ENCODE data around the gene ANKDD1A. TPM values are rescaled to one million over a fixed set of nuclear protein-coding genes. Genes with fewer than 3 reads are reported as not detected.

The ANKDD1A gene
- total RNA-seq, 4 donors from 2014 or later, result 5.1 to 11.9 (median 6.3) TPM

DNA sequence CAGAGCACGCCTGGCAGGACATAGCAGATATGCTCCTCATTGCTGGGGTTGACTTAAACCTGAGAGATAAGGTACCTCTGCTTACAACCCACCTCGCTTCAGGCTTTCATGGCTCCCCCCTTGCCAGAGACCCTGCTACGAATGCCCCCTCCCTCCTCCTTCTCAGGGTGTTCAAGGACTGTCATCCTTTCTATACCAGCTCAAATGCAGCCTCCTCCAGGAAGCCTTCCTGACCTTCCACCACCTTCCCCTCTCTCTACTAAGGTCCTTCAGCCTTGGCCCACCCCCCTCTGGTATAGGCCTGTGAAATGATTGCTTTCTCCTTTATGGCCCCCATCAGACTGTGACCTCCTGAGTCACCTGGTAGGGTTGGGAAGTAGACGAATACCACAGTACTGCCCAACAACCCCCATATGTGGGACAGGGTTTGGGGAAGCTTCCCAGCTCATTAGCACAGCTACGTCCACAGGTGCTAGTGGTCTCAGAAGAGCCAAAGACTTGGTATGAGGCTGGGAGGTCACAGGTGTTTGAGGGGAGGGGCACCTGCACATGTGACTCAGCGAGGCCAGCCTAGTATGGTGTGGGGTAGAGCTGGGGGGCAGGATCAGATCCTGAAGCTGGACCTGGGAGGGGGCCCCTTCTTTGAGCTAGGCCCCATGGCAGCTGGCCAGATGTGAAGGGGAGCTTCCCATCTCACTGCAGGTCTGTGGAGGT lies 32.0 kb downstream of the ANKDD1A start:
- no peak for TF ChIP-seq POLR2A (IDR thresholded peaks at IDR 0.05)
- TF ChIP-seq, protein P1, sequence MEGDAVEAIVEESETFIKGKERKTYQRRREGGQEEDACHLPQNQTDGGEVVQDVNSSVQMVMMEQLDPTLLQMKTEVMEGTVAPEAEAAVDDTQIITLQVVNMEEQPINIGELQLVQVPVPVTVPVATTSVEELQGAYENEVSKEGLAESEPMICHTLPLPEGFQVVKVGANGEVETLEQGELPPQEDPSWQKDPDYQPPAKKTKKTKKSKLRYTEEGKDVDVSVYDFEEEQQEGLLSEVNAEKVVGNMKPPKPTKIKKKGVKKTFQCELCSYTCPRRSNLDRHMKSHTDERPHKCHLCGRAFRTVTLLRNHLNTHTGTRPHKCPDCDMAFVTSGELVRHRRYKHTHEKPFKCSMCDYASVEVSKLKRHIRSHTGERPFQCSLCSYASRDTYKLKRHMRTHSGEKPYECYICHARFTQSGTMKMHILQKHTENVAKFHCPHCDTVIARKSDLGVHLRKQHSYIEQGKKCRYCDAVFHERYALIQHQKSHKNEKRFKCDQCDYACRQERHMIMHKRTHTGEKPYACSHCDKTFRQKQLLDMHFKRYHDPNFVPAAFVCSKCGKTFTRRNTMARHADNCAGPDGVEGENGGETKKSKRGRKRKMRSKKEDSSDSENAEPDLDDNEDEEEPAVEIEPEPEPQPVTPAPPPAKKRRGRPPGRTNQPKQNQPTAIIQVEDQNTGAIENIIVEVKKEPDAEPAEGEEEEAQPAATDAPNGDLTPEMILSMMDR (IDR thresholded peaks at IDR 0.05), result no peak
- H3K9me3 ChIP-seq, result no peaks in the 10 kb centered on the region
- intact Hi-C loops (cut with DNase I), result no loop called here
- no peak overlapping the region for H3K27ac ChIP-seq
- H3K36me3 ChIP-seq, result no peaks in the 10 kb centered on the region
- no peak for DNase-seq
- no peak overlapping the region for H3K4me3 ChIP-seq (replicated peaks in 1 of 3)
- WGBS, 2 donors, result 92 to 96% methylated on average over 6 of the region's 6 CpGs
- no peaks in the 10 kb centered on the region for H3K27me3 ChIP-seq
- peaks cover 0 to 2% of the 10 kb centered on the region in 2 donors for H3K4me1 ChIP-seq

DNA sequence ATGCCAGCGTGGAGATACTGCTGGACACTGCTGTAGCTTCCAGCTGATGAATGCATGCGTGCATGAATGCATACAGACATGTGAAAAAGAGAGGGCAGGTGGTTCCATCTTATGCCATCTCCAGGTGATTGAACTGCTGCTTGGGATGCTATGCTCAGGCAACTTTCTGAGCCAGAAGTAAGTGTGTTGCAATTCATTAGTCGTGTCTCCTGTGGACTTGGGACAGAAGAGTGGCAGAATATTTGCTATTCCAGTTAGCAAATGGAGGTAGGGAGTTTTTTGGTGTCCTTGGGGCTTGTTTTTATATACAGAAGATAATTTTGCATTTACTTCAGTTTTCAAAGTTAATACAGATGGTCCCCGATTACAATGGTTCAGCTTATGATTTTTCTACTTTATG lies 33.3 kb downstream of the ANKDD1A start:
- H3K9me3 ChIP-seq, result no peaks in the 10 kb centered on the region
- H3K4me1 ChIP-seq, result peaks cover 5 to 15% of the 10 kb centered on the region in 2 donors
- 66 to 69% methylated on average over 4 of the region's 4 CpGs for WGBS, 2 donors
- no peaks in the 10 kb centered on the region for H3K27me3 ChIP-seq
- intact Hi-C loops (cut with DNase I), result no loop called here
- no peak for DNase-seq
- no peak overlapping the region for H3K27ac ChIP-seq
- H3K36me3 ChIP-seq, result no peaks in the 10 kb centered on the region
- no peak overlapping the region for H3K4me3 ChIP-seq (replicated peaks in 1 of 3)
- TF ChIP-seq, protein P1 (IDR thresholded peaks at IDR 0.05), result no peak
- TF ChIP-seq POLR2A (IDR thresholded peaks at IDR 0.05), result no peak

- 79 to 93% methylated on average over 2 to 10 of the region's 10 CpGs for WGBS, 2 donors
Measured at GRCh38 chr15:64947211-64947610, 35.5 kb downstream of the ANKDD1A start.

GRCh38 chr15:64948916-64949315 lies 37.2 kb downstream of the ANKDD1A start:
- DNase-seq, result peak in 1 of 2 donors; percentile 11
- no peaks in the 10 kb centered on the region for H3K36me3 ChIP-seq
- 76 to 80% methylated on average over 9 of the region's 9 CpGs for WGBS, 2 donors
- peak overlapping the region; percentile 11 to 76 (median 30) for H3K27ac ChIP-seq
- H3K4me3 ChIP-seq (replicated peaks in 1 of 3), result no peak overlapping the region
- intact Hi-C loops (cut with DNase I), result no loop called here
- no peaks in the 10 kb centered on the region for H3K27me3 ChIP-seq
- TF ChIP-seq, protein P1 (IDR thresholded peaks at IDR 0.05), result no peak
- peaks cover 5 to 25% of the 10 kb centered on the region in 2 donors for H3K4me1 ChIP-seq
- H3K9me3 ChIP-seq, result no peaks in the 10 kb centered on the region

More at GRCh38 chr15:64947211-64947610, 35.5 kb downstream of the ANKDD1A start:
- TF ChIP-seq, protein P1 (IDR thresholded peaks at IDR 0.05), result no peak
- no peak for TF ChIP-seq POLR2A (IDR thresholded peaks at IDR 0.05)
- Histone ChIP-seq H3K36me3 (no peaks in the 10 kb centered on the region), H3K4me1 (peaks cover 5 to 25% of the 10 kb centered on the region in 2 donors), H3K27ac (no peak overlapping the region), H3K4me3 (replicated peaks in 1 of 3) (no peak overlapping the region), H3K9me3 (no peaks in the 10 kb centered on the region), H3K27me3 (no peaks in the 10 kb centered on the region)
- DNase-seq, result no peak
- intact Hi-C loops (cut with DNase I), result no loop called here

- H3K36me3 ChIP-seq, result no peaks in the 10 kb centered on the region
- intact Hi-C loops (cut with DNase I), result no loop called here
- no peak overlapping the region for H3K4me3 ChIP-seq (replicated peaks in 1 of 3)
- TF ChIP-seq, protein P1 (IDR thresholded peaks at IDR 0.05), result no peak
- peak in 1 of 2 donors; percentile 52 for TF ChIP-seq POLR2A (IDR thresholded peaks at IDR 0.05)
- WGBS, 2 donors, result 43 to 48% methylated on average over 11 of the region's 11 CpGs
- peak overlapping the region; percentile 11 to 76 (median 72) for H3K27ac ChIP-seq
- H3K4me1 ChIP-seq, result peaks cover 5 to 25% of the 10 kb centered on the region in 2 donors
- H3K9me3 ChIP-seq, result no peaks in the 10 kb centered on the region
- DNase-seq, result peak; percentile 92 to 93
- no peaks in the 10 kb centered on the region for H3K27me3 ChIP-seq
Measured at GRCh38 chr15:64949383-64950186, 37.9 kb downstream of the ANKDD1A start.
